K562 (cell line): ENCODE measurements around the gene DYNC1I1. TPM values are rescaled to one million over a fixed set of nuclear protein-coding genes. Genes with fewer than 3 reads are reported as not detected.

Experiments used
- ATAC-seq: fragments of 200-7000 bp; cut with Tn5 transposase; 3 replicates; pipeline ENCODE4 v1.9.1; 2020; ENCODE audit warnings: moderate library complexity
- BruUV-seq: library from RNA; stranded (reverse); fragments of 400-500 nt; replicated peaks from 2 replicates; lab custom pipeline; 2021; lab: Mats Ljungman, UMichigan
- CTCF ChIA-PET: fragments of 300-600 bp; formaldehyde crosslinking; extraction: SDS; loops from one replicate; lab custom pipeline; 2021; ENCODE audit warnings: low intra/inter-chr PET ratio; lab: Yijun Ruan, JAX
- POLR2A ChIA-PET: fragments of 300-600, 350-650 bp; sonication (Branson Sonifier 250); formaldehyde crosslinking; extraction: SDS; loops from one replicate; lab custom pipeline; 2021; ENCODE audit warnings: antibody characterized with exemption, inconsistent platforms; lab: Yijun Ruan, JAX
- DNase-seq, 4 experiments: peaks; one replicate each; pipeline versions ENCODE4 v3.0.0 to v3.0.0-alpha.2; 2011 to 2018; ENCODE audit warnings: low spot score in 3 of 4, mixed read lengths in 3 of 4; ENCODE audit errors: extremely low read depth in 1 of 4
- FAIRE-seq: peaks from 2 replicates; lab custom pipeline; 2011; peaks lifted over from hg19 to GRCh38; lab: Jason Lieb, UNC
- H2AFZ ChIP-seq: 2 replicates; pipeline ENCODE4 v1.6.0; 2011; ENCODE audit warnings: low read depth, low read length, control low read depth, inconsistent platforms
- H3K27ac ChIP-seq: fragments of 200-600 bp; 3 replicates; pipeline ENCODE4 v1.8.0; 2011; ENCODE audit warnings: low read depth, mild to moderate bottlenecking, control low read depth, inconsistent platforms, low read length, moderate library complexity, mixed read lengths; ENCODE audit errors: extremely low read depth
- H3K27me3 ChIP-seq, 2 experiments: fragments of 300-600 bp in 1 of 2; 2 replicates in 1 of 2; 3 replicates in 1 of 2; pipeline versions ENCODE4 v1.6.0 to v1.8.0; 2011; ENCODE audit warnings: inconsistent platforms in 2 of 2, low read length in 2 of 2, mild to moderate bottlenecking in 1 of 2, mixed read lengths in 1 of 2, moderate library complexity in 1 of 2; ENCODE audit not compliant: control insufficient read depth in 2 of 2, insufficient read depth in 2 of 2
- H3K36me3 ChIP-seq: fragments of 300-600 bp; 3 replicates; pipeline ENCODE4 v1.8.0; 2011; ENCODE audit warnings: mild to moderate bottlenecking, low read length, inconsistent platforms; ENCODE audit not compliant: control insufficient read depth, insufficient read depth
- H3K4me1 ChIP-seq, 2 experiments: fragments of 200-600 bp in 1 of 2; replicated peaks in 1 of 2; 2 replicates in 1 of 2; 3 replicates in 1 of 2; pipeline versions ENCODE4 v1.5.1 to v1.8.0; 2011; ENCODE audit warnings: inconsistent platforms in 2 of 2, low read length in 2 of 2, mild to moderate bottlenecking in 1 of 2, mixed read lengths in 1 of 2, moderate library complexity in 1 of 2; ENCODE audit not compliant: control insufficient read depth in 2 of 2, insufficient read depth in 2 of 2
- H3K4me2 ChIP-seq: 2 replicates; pipeline ENCODE4 v1.6.1; 2011; ENCODE audit warnings: low read length, control low read depth, inconsistent platforms, mixed read lengths; ENCODE audit not compliant: insufficient read depth
- H3K4me3 ChIP-seq: fragments of 200-600 bp; sonication (generic), shearing (Covaris generic); 2 replicates; pipeline ENCODE4 v1.5.1; 2016; ENCODE audit warnings: control low read depth, inconsistent platforms
- H3K79me2 ChIP-seq: fragments of 200-600 bp; 3 replicates; pipeline ENCODE4 v1.8.0; 2011; ENCODE audit warnings: low read length, inconsistent platforms; ENCODE audit not compliant: control insufficient read depth, insufficient read depth
- H3K9ac ChIP-seq, 2 experiments: 2 replicates each; pipeline versions ENCODE4 v1.6.0 to v1.6.1; 2011; ENCODE audit warnings: low read depth in 2 of 2, low read length in 2 of 2, control low read depth in 1 of 2, inconsistent platforms in 1 of 2, mild to moderate bottlenecking in 1 of 2, mixed read lengths in 1 of 2; ENCODE audit not compliant: insufficient read depth in 1 of 2
- H3K9me1 ChIP-seq: one replicate; pipeline ENCODE4 v1.6.0; 2011; ENCODE audit warnings: inconsistent platforms, mild to moderate bottlenecking, low read length, moderate library complexity; ENCODE audit not compliant: control insufficient read depth, insufficient read depth
- H3K9me3 ChIP-seq: replicated peaks from 2 replicates; pipeline ENCODE4 v1.5.1; 2011; ENCODE audit warnings: low read depth, low read length, inconsistent platforms; ENCODE audit not compliant: control insufficient read depth, insufficient read depth
- H4K20me1 ChIP-seq: replicated peaks from 2 replicates; pipeline ENCODE4 v1.6.1; 2011; ENCODE audit warnings: low read length, inconsistent platforms, mixed read lengths; ENCODE audit not compliant: control insufficient read depth, insufficient read depth
- CREB1 ChIP-seq, 2 experiments: sonication (generic) in 1 of 2; formaldehyde crosslinking in 1 of 2; IDR thresholded peaks; 2 replicates each; pipeline versions ENCODE4 v1.6.1 to v1.8.0; 2012 to 2022; ENCODE audit warnings: inconsistent platforms in 1 of 2, mild to moderate bottlenecking in 1 of 2, missing genetic modification reagents in 1 of 2, moderate library complexity in 1 of 2
- HLTF ChIP-seq: fragments of 450-650 bp; IDR thresholded peaks from 2 replicates; pipeline ENCODE4 v1.6.1; 2016
- MXI1 ChIP-seq: IDR thresholded peaks from 2 replicates; pipeline ENCODE4 v1.6.1; 2011; ENCODE audit warnings: low read depth, mild to moderate bottlenecking, improper control_type of control experiment, low read length
- POLR2G ChIP-seq: fragments of 200-400 bp; formaldehyde crosslinking; IDR thresholded peaks from 2 replicates; pipeline ENCODE4 v1.6.1; 2017; ENCODE audit warnings: low read depth, mild to moderate bottlenecking, antibody characterized with exemption, low read length, moderate library complexity
- REST ChIP-seq, 2 experiments: fragments of 450-650 bp; formaldehyde crosslinking in 1 of 2; IDR thresholded peaks; 2 replicates each; pipeline versions ENCODE4 v1.4.0 to v1.6.1; 2014 to 2020; ENCODE audit warnings: mild to moderate bottlenecking in 2 of 2, borderline replicate concordance in 1 of 2, low read depth in 1 of 2
- TEAD1 ChIP-seq, 2 experiments: fragments of 450-650 bp in 1 of 2; sonication (generic) in 1 of 2; formaldehyde crosslinking; IDR thresholded peaks; 2 replicates each; pipeline versions ENCODE4 v1.4.0 to v1.8.0; 2020 to 2022; ENCODE audit warnings: mild to moderate bottlenecking in 2 of 2, missing genetic modification reagents in 1 of 2
- TGIF2 ChIP-seq: sonication (generic); formaldehyde crosslinking; IDR thresholded peaks from 2 replicates; pipeline ENCODE4 v1.8.1; 2022; ENCODE audit warnings: mild to moderate bottlenecking, missing genetic modification reagents, moderate library complexity
- ZNF197 ChIP-seq: fragments of 200-800 bp; sonication (Bioruptor generic); IDR thresholded peaks from 2 replicates; pipeline ENCODE4 v1.6.1; 2016; ENCODE audit warnings: low read depth, missing genetic modification characterization, missing compliant biosample characterization
- ZNF347 ChIP-seq: fragments of 450-650 bp; formaldehyde crosslinking; IDR thresholded peaks from 2 replicates; pipeline ENCODE4 v1.4.0; 2020; ENCODE audit warnings: low read depth, mild to moderate bottlenecking, moderate library complexity
- ZNF77 ChIP-seq: fragments of 250-450 bp; sonication (Bioruptor Pico); IDR thresholded peaks from 2 replicates; pipeline ENCODE4 v1.5.0; 2020
- WGBS: fragments of 100-300 bp; shearing (Covaris generic); methylation state at CpG from one replicate; pipeline ENCODE4 v1.1.6; 2016; ENCODE audit warnings: low coverage, mixed read lengths; ENCODE audit not compliant: insufficient coverage; ENCODE audit errors: missing lambda C conversion rate; 5-methylcytosine and 5-hydroxymethylcytosine counted together
- in situ Hi-C: fragments of 300-500 bp; cut with MboI; formaldehyde crosslinking; loops from 4 replicates; pipeline ENCODE4 v1.15.0; 2018; ENCODE audit warnings: inconsistent platforms, mixed read lengths
- intact Hi-C: fragments of 100-400 bp; cut with micrococcal nuclease; formaldehyde crosslinking; loops from 2 replicates; pipeline ENCODE4 v1.14.2; 2022
- polyA plus RNA-seq, 8 experiments: library from polyadenylated mRNA; depleted of rRNA in 4 of 8; stranded (reverse) in 5 of 8; unstranded in 3 of 8; fragments of >200 nt; fragmentation: Nextera tagmentation in 2 of 8; fragmentation: Illumina TruSeq in 1 of 8; extraction: Ambion mirVana in 2 of 8; extraction: Trizol in 1 of 8; gene quantifications; 2 replicates each; pipeline versions ENCODE4 v1.2.1 to v1.2.3, GENCODE V29; 2011 to 2014; ENCODE audit warnings: inconsistent platforms in 1 of 8, missing spikeins in 1 of 8
- total RNA-seq, 7 experiments: library from RNA; depleted of rRNA in 6 of 7; stranded (reverse); fragments of >200 nt in 6 of 7; fragmentation: Illumina TruSeq in 2 of 7; extraction: Trizol in 2 of 7; gene quantifications; 2 replicates each; pipeline versions ENCODE4 v1.2.1 to v1.2.3, GENCODE V29; 2011 to 2021; ENCODE audit warnings: low replicate concordance in 1 of 7

The DYNC1I1 gene
- total and polyA plus RNA-seq, 9 of the 15 experiments (the other 6 are each of a cell fraction or from before 2014, with no cell fraction given), result 0.22 to 1.5 (median 0.44) TPM

GRCh38 chr7:95793658-95794057 is 21.3 kb downstream of the DYNC1I1 start (continued):
- TF ChIP-seq ZNF197 (CRISPR knock-in tag), result no peak
- TF ChIP-seq CREB1 (IDR thresholded peaks at IDR 0.05), result no peak
- no peak for TF ChIP-seq CREB1 (CRISPR knock-in tag; IDR thresholded peaks at IDR 0.05)
- TF ChIP-seq ZNF347 (CRISPR knock-in tag), result no peak

- Histone ChIP-seq H3K4me1 (no peaks in the 10 kb centered on the region), H3K27me3 (no peaks in the 10 kb centered on the region), H3K9me3 (no peaks in the 10 kb centered on the region), H4K20me1 (no peaks in the 10 kb centered on the region), H3K9ac (no peak overlapping the region), H2AFZ (no peak overlapping the region), H3K4me2 (no peak overlapping the region), H3K4me3 (no peak overlapping the region), H3K79me2 (no peaks in the 10 kb centered on the region), H3K9me1 (no peaks in the 10 kb centered on the region), H3K27ac (no peak overlapping the region), H3K36me3 (no peaks in the 10 kb centered on the region)
- in situ Hi-C loops, result no loop called here
- FAIRE-seq (peak; percentile 85), DNase-seq (peak; percentile 31 to 70 (median 51)), ATAC-seq (peak; percentile 79)
- BruUV-seq, result no TSS peak
- POLR2A ChIA-PET, result interaction anchor here (0.7 kb wide), 1 partner anchor 25 kb away, joined by 3 read pairs; no protein-coding TSS in a partner anchor
- intact Hi-C loops, result loop anchor here (5.0 kb wide), 2 partner anchors 73 to 77 kb away; no protein-coding TSS in a partner anchor
- CTCF ChIA-PET, result interaction anchor here (0.6 to 1.2 kb wide), 4 partner anchors 22 to 106 kb away, joined by 3 to 6 read pairs (median 4); no protein-coding TSS in a partner anchor
- 3% methylated on average over 3 of the region's 3 CpGs for WGBS
- TF ChIP-seq TEAD1 (CRISPR knock-in tag; IDR thresholded peaks at IDR 0.05), result no peak
- TF ChIP-seq REST (IDR thresholded peaks at IDR 0.05; ENCODE audit: borderline replicate concordance), result peak; percentile 42; the same call in 1 of the 2 replicates
- TF ChIP-seq REST (CRISPR knock-in tag; IDR thresholded peaks at IDR 0.05; ENCODE audit: low read depth), result no peak
- no peak for TF ChIP-seq MXI1
- no peak for TF ChIP-seq TGIF2 (CRISPR knock-in tag)
- no peak for TF ChIP-seq ZNF77 (CRISPR knock-in tag)
- TF ChIP-seq POLR2G, result no peak
- no peak for TF ChIP-seq HLTF
Measured at GRCh38 chr7:95794917-95795515, 22.7 kb downstream of the DYNC1I1 start.
